ENCODE data around the gene MYL1. TPM values are rescaled to one million over a fixed set of nuclear protein-coding genes. Genes with fewer than 3 reads are reported as not detected.

The MYL1 gene
- total and polyA plus RNA-seq, 8 donors = 1.2 TPM; not detected in 7

DNA sequence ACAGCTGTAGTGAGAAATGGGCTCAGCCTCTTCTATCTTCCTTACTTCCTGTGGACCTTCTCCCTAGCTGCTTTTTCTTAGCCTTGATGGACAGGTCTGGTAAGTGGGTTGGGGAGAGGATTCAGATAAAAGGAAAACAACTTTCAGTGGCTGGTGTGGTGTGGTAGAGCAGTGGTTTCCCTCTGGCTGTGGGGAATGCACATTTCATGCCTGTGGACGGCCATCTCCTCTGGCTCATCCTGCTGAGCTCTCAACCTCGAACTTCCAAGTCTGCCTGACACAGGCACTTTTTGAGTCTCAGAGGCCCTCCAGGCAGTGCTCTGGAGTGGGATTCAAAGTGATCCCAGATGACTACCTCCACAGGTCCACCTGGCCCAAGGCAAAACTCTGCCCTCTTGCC lies 51.1 kb downstream of the MYL1 start:
- FAIRE-seq = no peak
- intact Hi-C loops (cut with DNase I) = no loop called here
- 71 to 77% methylated on average over 2 of the region's 2 CpGs for WGBS, 2 donors

DNA sequence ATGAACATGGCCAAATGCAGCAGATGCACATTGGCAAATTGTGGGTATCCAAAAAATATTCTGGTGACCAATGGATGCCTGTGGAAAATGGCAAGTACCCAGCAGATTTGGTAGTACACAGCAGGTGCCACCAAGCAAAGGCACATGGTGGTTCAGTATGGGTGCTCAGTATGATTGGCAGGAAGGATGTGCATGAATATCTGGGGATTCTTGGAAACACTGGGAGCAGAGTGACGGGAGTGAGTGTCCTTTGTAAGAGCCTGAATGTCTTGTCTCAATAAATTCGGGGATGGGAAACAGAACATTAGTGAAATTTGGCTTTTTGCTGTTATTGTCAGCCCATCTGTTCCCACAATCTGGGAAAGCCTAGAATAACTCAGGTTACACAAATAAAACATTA lies 52.9 kb downstream of the MYL1 start:
- Histone ChIP-seq H3K9me3 (no peaks in the 10 kb centered on the region), H3K4me1 (no peaks in the 10 kb centered on the region), H3K36me3 (no peaks in the 10 kb centered on the region), H3K4me3 (no peak overlapping the region), H3K27me3 (no peaks in the 10 kb centered on the region), H3K27ac (no peak overlapping the region)
- TF ChIP-seq, protein P1, sequence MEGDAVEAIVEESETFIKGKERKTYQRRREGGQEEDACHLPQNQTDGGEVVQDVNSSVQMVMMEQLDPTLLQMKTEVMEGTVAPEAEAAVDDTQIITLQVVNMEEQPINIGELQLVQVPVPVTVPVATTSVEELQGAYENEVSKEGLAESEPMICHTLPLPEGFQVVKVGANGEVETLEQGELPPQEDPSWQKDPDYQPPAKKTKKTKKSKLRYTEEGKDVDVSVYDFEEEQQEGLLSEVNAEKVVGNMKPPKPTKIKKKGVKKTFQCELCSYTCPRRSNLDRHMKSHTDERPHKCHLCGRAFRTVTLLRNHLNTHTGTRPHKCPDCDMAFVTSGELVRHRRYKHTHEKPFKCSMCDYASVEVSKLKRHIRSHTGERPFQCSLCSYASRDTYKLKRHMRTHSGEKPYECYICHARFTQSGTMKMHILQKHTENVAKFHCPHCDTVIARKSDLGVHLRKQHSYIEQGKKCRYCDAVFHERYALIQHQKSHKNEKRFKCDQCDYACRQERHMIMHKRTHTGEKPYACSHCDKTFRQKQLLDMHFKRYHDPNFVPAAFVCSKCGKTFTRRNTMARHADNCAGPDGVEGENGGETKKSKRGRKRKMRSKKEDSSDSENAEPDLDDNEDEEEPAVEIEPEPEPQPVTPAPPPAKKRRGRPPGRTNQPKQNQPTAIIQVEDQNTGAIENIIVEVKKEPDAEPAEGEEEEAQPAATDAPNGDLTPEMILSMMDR (IDR thresholded peaks at IDR 0.05) = no peak
- FAIRE-seq (no peak), ATAC-seq (no peak), DNase-seq (no peak)
- intact Hi-C loops (cut with DNase I) = no loop called here
- 66 to 81% methylated on average over 2 of the region's 2 CpGs for WGBS, 2 donors

More for the DNA sequence above, 51.1 kb downstream of the MYL1 start:
- H3K27ac ChIP-seq = no peak overlapping the region
- DNase-seq (no peak), ATAC-seq (no peak)
- H3K4me3 ChIP-seq = no peak overlapping the region
- no peaks in the 10 kb centered on the region for H3K4me1 ChIP-seq
- H3K9me3 ChIP-seq = no peaks in the 10 kb centered on the region
- TF ChIP-seq, protein P1 (IDR thresholded peaks at IDR 0.05) = no peak
- H3K27me3 ChIP-seq = no peaks in the 10 kb centered on the region
- no peaks in the 10 kb centered on the region for H3K36me3 ChIP-seq

DNA sequence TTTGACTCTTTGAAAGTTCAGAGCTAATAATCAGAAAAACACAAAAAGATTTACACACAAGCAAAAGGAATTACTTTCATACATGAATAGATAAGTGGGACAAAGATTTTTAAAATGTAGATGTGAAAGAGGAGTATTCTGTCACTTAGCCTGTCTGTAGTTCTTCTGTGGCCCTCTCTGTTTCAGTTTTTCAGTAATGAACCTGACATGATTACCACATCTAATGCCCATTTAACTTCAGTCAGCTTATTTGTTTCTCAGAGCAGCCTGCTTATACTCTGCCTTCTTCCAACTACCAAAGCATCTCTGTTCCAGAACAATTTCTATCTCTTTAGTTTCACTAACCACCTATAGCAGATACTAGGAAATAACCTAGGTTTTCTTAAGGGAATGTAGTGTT lies 55.3 kb downstream of the MYL1 start:
- Histone ChIP-seq H3K27ac (no peak overlapping the region), H3K4me1 (no peaks in the 10 kb centered on the region), H3K27me3 (no peaks in the 10 kb centered on the region), H3K4me3 (no peak overlapping the region), H3K36me3 (no peaks in the 10 kb centered on the region), H3K9me3 (no peaks in the 10 kb centered on the region)
- no peak for DNase-seq
- intact Hi-C loops (cut with DNase I) = loop anchor here in 2 of 3 donors (10.0 kb wide), 1 partner anchor 135 kb away; no protein-coding TSS in a partner anchor
- FAIRE-seq = no peak
- no peak for ATAC-seq
- TF ChIP-seq, protein P1 (IDR thresholded peaks at IDR 0.05) = no peak

DNA sequence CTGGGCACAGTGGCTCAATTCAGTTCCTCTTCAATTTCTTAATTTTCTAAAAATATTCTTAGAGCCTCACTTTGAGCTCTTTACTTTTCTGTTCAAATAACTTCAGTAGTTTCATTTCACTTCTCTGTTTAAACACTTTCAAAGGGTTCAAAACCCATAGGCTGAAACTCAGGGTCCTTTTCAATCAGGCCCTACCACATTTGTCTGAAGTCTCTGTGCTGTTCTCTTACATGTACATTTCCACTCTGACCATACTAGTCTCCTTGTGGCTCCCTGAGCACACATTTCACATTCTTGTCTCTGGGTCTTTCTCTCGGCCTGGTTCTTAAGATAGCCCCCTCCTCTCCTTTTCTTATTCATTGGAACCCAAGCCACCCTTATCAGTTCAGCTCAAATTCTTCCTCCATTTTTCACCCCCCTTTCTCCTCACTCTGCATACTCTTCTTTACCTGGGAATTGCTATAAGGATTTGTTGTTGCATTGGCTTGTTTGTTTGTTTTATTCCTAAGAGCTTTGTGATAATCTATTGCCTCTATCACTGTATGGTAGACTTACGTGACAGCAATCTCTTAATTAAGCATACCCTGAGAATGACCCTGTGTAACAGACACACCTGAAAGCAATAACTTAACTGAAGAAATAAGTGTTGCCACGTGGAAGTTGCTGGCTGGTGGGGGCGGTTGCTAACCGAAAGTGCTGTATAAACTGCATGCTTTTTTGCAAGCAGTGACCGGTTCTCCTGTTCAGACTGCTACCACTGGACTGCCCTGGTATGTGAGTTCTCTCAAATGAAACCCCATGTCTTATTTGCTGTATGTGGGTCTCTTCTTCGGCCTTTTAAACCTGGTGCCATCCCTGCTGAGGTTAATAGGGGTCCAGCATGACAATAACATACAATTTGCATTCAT lies 62.0 kb downstream of the MYL1 start:
- TF ChIP-seq, protein P1 (IDR thresholded peaks at IDR 0.05) = no peak
- Histone ChIP-seq H3K4me1 (no peaks in the 10 kb centered on the region), H3K36me3 (no peaks in the 10 kb centered on the region), H3K27ac (no peak overlapping the region), H3K9me3 (no peaks in the 10 kb centered on the region), H3K27me3 (no peaks in the 10 kb centered on the region), H3K4me3 (no peak overlapping the region)
- no peak for DNase-seq
- 78 to 83% methylated on average over 7 of the region's 7 CpGs for WGBS, 2 donors
- no peak for FAIRE-seq
- no peak for ATAC-seq
- intact Hi-C loops (cut with DNase I) = loop anchor here in 2 of 3 donors (10.0 kb wide), 1 partner anchor 142 kb away; no protein-coding TSS in a partner anchor

DNA sequence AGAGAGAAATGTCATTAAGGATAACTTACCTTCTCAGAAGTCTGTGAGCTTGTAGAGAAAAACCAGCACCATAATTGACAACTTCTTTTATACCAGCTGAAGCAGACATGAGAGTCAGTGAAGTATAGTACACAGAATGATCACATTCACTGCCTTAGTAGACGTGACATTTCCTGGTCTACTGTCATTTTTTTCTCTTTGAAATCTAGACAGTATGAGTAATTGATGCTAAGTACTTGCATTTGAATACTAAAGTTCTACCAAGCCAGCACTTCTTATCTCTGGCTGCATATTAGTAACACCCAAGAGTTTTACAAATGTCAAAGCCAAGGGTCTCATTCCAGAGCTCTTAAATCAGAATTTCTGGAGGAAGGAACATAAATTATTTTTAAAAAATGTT lies 64.4 kb downstream of the MYL1 start:
- FAIRE-seq = no peak
- Histone ChIP-seq H3K9me3 (no peaks in the 10 kb centered on the region), H3K27ac (no peak overlapping the region), H3K4me3 (no peak overlapping the region), H3K36me3 (no peaks in the 10 kb centered on the region), H3K27me3 (no peaks in the 10 kb centered on the region), H3K4me1 (no peaks in the 10 kb centered on the region)
- intact Hi-C loops (cut with DNase I) = loop anchor here in 2 of 3 donors (10.0 kb wide), 1 partner anchor 144 kb away; no protein-coding TSS in a partner anchor
- DNase-seq = no peak
- ATAC-seq = peak in 1 of 4 donors; percentile 26
- TF ChIP-seq, protein P1 (IDR thresholded peaks at IDR 0.05) = no peak
- WGBS, 2 donors = 38 to 48% methylated on average over 1 of the region's 1 CpG

Measured in pancreas (tissue), 10 donors.